Caco-2 (cell line): ENCODE measurements around the gene ARHGEF12. TPM values are rescaled to one million over a fixed set of nuclear protein-coding genes. Genes with fewer than 3 reads are reported as not detected.

Experiments used
- BruUV-seq: library from RNA; stranded (reverse); fragments of 400-500 nt; replicated peaks from 2 replicates; lab custom pipeline; 2021; lab: Mats Ljungman, UMichigan
- CTCF ChIA-PET: fragments of 300-600 bp; sonication (Branson Sonifier 250); formaldehyde crosslinking; loops from one replicate; lab custom pipeline; 2022; ENCODE audit warnings: antibody characterized with exemption; lab: Charles Lee
- POLR2A ChIA-PET: fragments of 300-600 bp; sonication (Branson Sonifier 250); formaldehyde crosslinking; loops from one replicate; lab custom pipeline; 2022; ENCODE audit warnings: antibody characterized with exemption; lab: Charles Lee
- DNase-seq, 2 experiments: peaks; one replicate each; pipeline versions ENCODE4 v3.0.0 to v3.0.0-alpha.2; 2020 to 2022
- H3K27me3 ChIP-seq: replicated peaks from 2 replicates; pipeline ENCODE4 v1.6.0; 2011; ENCODE audit warnings: low read length; ENCODE audit not compliant: control insufficient read depth, insufficient read depth
- H3K36me3 ChIP-seq: 2 replicates; pipeline ENCODE4 v1.5.1; 2011; ENCODE audit warnings: low read length; ENCODE audit not compliant: control insufficient read depth, insufficient read depth
- H3K4me1 ChIP-seq: fragments of 250-450 bp; sonication (Bioruptor Pico); 2 replicates; pipeline ENCODE4 v1.5.1; 2020; ENCODE audit warnings: mild to moderate bottlenecking
- H3K4me3 ChIP-seq: 2 replicates; pipeline ENCODE4 v1.5.1; 2011; ENCODE audit warnings: low read depth, mild to moderate bottlenecking, control low read depth, low read length
- H3K9me3 ChIP-seq: fragments of 250-450 bp; sonication (Bioruptor Pico); 2 replicates; pipeline ENCODE4 v1.5.1; 2020; ENCODE audit warnings: mild to moderate bottlenecking, moderate library complexity
- H3K27ac Mint-ChIP-seq: one replicate; pipeline ENCODE4 v1.8.0; 2022; ENCODE audit warnings: mixed read lengths; ENCODE audit not compliant: unreplicated experiment
- H3K27me3 Mint-ChIP-seq: one replicate; pipeline ENCODE4 v1.8.0; 2022; ENCODE audit warnings: mixed read lengths; ENCODE audit not compliant: insufficient read depth, unreplicated experiment
- H3K36me3 Mint-ChIP-seq: one replicate; pipeline ENCODE4 v1.8.0; 2022; ENCODE audit warnings: mild to moderate bottlenecking, mixed read lengths; ENCODE audit not compliant: insufficient read depth, unreplicated experiment
- H3K4me1 Mint-ChIP-seq: one replicate; pipeline ENCODE4 v1.8.0; 2022; ENCODE audit warnings: low read depth, mixed read lengths; ENCODE audit not compliant: unreplicated experiment
- H3K4me3 Mint-ChIP-seq: one replicate; pipeline ENCODE4 v1.8.0; 2022; ENCODE audit warnings: mild to moderate bottlenecking, moderate library complexity, mixed read lengths; ENCODE audit not compliant: unreplicated experiment
- H3K9me3 Mint-ChIP-seq: one replicate; pipeline ENCODE4 v1.8.0; 2022; ENCODE audit warnings: mixed read lengths; ENCODE audit not compliant: unreplicated experiment
- intact Hi-C: fragments of 100-400 bp; cut with micrococcal nuclease; formaldehyde crosslinking; loops from one replicate; pipeline ENCODE4 v1.10.0; 2022; ENCODE audit not compliant: unreplicated experiment
- total RNA-seq: library from RNA; stranded (reverse); gene quantifications from 2 replicates; pipeline ENCODE4 v1.2.3, GENCODE V29; 2022
- TF ChIP-seq, protein P1 (sequence below), 2 experiments: fragments of 200-600 bp in 1 of 2; IDR thresholded peaks; 1 replicate in 1 of 2; 2 replicates in 1 of 2; pipeline versions ENCODE4 v1.5.1 to v1.8.0; 2011 to 2022; ENCODE audit warnings: antibody characterized with exemption in 1 of 2, control low read depth in 1 of 2, inconsistent platforms in 1 of 2, low read depth in 1 of 2, low read length in 1 of 2, mild to moderate bottlenecking in 1 of 2, moderate library complexity in 1 of 2; ENCODE audit not compliant: insufficient read depth in 1 of 2, severe bottlenecking in 1 of 2, unreplicated experiment in 1 of 2

ARHGEF12 gene
- total RNA-seq, 1 experiment from 2014 or later = 89.3 TPM

GRCh38 chr11:120384476-120384875 lies 48.3 kb downstream of the ARHGEF12 start:
- H3K4me3 Mint-ChIP-seq = no peak overlapping the region
- peaks cover 20% of the 10 kb centered on the region for H3K9me3 Mint-ChIP-seq
- TF ChIP-seq, protein P1, sequence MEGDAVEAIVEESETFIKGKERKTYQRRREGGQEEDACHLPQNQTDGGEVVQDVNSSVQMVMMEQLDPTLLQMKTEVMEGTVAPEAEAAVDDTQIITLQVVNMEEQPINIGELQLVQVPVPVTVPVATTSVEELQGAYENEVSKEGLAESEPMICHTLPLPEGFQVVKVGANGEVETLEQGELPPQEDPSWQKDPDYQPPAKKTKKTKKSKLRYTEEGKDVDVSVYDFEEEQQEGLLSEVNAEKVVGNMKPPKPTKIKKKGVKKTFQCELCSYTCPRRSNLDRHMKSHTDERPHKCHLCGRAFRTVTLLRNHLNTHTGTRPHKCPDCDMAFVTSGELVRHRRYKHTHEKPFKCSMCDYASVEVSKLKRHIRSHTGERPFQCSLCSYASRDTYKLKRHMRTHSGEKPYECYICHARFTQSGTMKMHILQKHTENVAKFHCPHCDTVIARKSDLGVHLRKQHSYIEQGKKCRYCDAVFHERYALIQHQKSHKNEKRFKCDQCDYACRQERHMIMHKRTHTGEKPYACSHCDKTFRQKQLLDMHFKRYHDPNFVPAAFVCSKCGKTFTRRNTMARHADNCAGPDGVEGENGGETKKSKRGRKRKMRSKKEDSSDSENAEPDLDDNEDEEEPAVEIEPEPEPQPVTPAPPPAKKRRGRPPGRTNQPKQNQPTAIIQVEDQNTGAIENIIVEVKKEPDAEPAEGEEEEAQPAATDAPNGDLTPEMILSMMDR (IDR thresholded peaks at IDR 0.05; ENCODE audit: insufficient read depth in 1 of 2, low read depth in 1 of 2, low read length in 1 of 2, severe bottlenecking in 1 of 2, unreplicated experiment in 1 of 2) = no peak
- peaks cover 11% of the 10 kb centered on the region for H3K9me3 ChIP-seq
- DNase-seq = no peak
- no peak overlapping the region for H3K27ac Mint-ChIP-seq
- no peak overlapping the region for H3K4me3 ChIP-seq
- H3K36me3 Mint-ChIP-seq = peaks cover 5% of the 10 kb centered on the region
- intact Hi-C loops = no loop called here
- no peaks in the 10 kb centered on the region for H3K27me3 Mint-ChIP-seq
- H3K4me1 ChIP-seq = peaks cover 9% of the 10 kb centered on the region
- CTCF ChIA-PET = no interaction called here
- no TSS peak for BruUV-seq
- no peaks in the 10 kb centered on the region for H3K36me3 ChIP-seq
- H3K4me1 Mint-ChIP-seq = peaks cover 18% of the 10 kb centered on the region
- POLR2A ChIA-PET = no interaction called here
- no peaks in the 10 kb centered on the region for H3K27me3 ChIP-seq

DNA sequence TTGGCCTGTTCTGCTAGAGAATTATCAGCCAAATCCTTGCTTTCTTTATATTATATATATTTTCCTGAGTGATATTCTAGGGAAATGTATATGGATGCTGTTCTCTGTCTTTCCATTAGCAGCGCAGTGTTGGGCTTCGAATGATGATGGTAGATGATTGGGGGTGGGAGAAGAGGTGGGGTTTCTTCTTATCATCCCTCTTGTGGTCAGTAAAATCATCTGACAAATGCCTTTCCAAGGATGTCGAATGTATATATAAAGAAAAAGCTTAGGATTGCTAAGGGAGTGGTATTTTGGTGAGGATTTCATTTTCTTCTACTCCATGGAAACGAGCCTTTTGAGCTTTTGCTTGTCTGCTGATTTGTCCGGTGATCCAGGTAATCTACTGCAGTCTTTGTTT lies 48.9 kb downstream of the ARHGEF12 start:
- H3K9me3 Mint-ChIP-seq = peaks cover 27% of the 10 kb centered on the region
- H3K27me3 Mint-ChIP-seq = no peaks in the 10 kb centered on the region
- no peak for DNase-seq
- H3K27ac Mint-ChIP-seq = no peak overlapping the region
- Histone ChIP-seq H3K27me3 (no peaks in the 10 kb centered on the region), H3K9me3 (peaks cover 11% of the 10 kb centered on the region), H3K4me3 (no peak overlapping the region), H3K36me3 (no peaks in the 10 kb centered on the region), H3K4me1 (peaks cover 13% of the 10 kb centered on the region)
- ChIA-PET POLR2A (no interaction called here), CTCF (no interaction called here)
- H3K36me3 Mint-ChIP-seq = peaks cover 5% of the 10 kb centered on the region
- TF ChIP-seq, protein P1 (IDR thresholded peaks at IDR 0.05; ENCODE audit: insufficient read depth in 1 of 2, low read depth in 1 of 2, low read length in 1 of 2, severe bottlenecking in 1 of 2, unreplicated experiment in 1 of 2) = no peak
- peaks cover 24% of the 10 kb centered on the region for H3K4me1 Mint-ChIP-seq
- BruUV-seq = no TSS peak
- intact Hi-C loops = no loop called here
- H3K4me3 Mint-ChIP-seq = no peak overlapping the region

DNA sequence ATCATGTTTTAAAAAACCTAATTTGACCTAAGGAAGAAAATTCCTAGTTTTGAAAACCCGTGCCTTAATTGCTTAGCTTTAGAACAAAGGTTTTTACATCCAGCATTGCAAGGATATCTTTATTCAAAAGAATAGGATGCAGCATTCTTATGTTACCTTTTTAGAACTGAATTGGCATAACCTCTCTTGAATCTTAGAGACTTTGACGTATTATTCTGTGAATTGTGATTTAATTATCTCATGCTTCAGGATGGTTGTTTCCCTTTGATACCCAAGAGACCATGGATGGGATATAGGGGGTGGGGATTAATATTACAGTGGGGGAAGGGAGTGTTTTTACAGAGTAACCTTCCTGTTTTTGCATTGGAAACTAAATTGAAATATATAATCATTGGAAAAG lies 49.4 kb downstream of the ARHGEF12 start:
- no TSS peak for BruUV-seq
- intact Hi-C loops = no loop called here

More for the DNA sequence above, 49.4 kb downstream of the ARHGEF12 start:
- Histone ChIP-seq H3K9me3 (peaks cover 11% of the 10 kb centered on the region), H3K27me3 (no peaks in the 10 kb centered on the region), H3K4me1 (peaks cover 18% of the 10 kb centered on the region), H3K4me3 (no peak overlapping the region), H3K36me3 (no peaks in the 10 kb centered on the region)
- CTCF ChIA-PET = no interaction called here
- Mint-ChIP-seq H3K4me1 (peaks cover 29% of the 10 kb centered on the region), H3K9me3 (peaks cover 28% of the 10 kb centered on the region), H3K4me3 (no peak overlapping the region), H3K36me3 (peaks cover 5% of the 10 kb centered on the region), H3K27me3 (no peaks in the 10 kb centered on the region), H3K27ac (no peak overlapping the region)
- DNase-seq = no peak
- POLR2A ChIA-PET = no interaction called here
- TF ChIP-seq, protein P1 (IDR thresholded peaks at IDR 0.05; ENCODE audit: insufficient read depth in 1 of 2, low read depth in 1 of 2, low read length in 1 of 2, severe bottlenecking in 1 of 2, unreplicated experiment in 1 of 2) = no peak
